ENCODE measurements around the gene SGCD.

Gene SGCD

GRCh38 chr5:156513123-156513815, 186.3 kb downstream of the SGCD start:
- no peak for DNase-seq (ENCODE audit: low read depth in 2 of 2)

- DNase-seq (ENCODE audit: low read depth in 2 of 2), result no peak
Measured at GRCh38 chr5:156515121-156515520, 188.2 kb downstream of the SGCD start.

- no peak for DNase-seq (ENCODE audit: low read depth in 2 of 2)
Measured at GRCh38 chr5:156515803-156516360, 188.9 kb downstream of the SGCD start.

- DNase-seq (ENCODE audit: low read depth in 2 of 2), result no peak
Measured at GRCh38 chr5:156522651-156523529, 195.9 kb downstream of the SGCD start.

GRCh38 chr5:156523607-156524006, 196.6 kb downstream of the SGCD start:
- no peak for DNase-seq (ENCODE audit: low read depth in 2 of 2)

GRCh38 chr5:156526081-156526925, 199.3 kb downstream of the SGCD start:
- DNase-seq (ENCODE audit: low read depth in 2 of 2), result no peak

GRCh38 chr5:156527611-156528010, 200.6 kb downstream of the SGCD start:
- no peak for DNase-seq (ENCODE audit: low read depth in 2 of 2)

GRCh38 chr5:156528673-156529072, 201.7 kb downstream of the SGCD start:
- no peak for DNase-seq (ENCODE audit: low read depth in 2 of 2)

- DNase-seq (ENCODE audit: low read depth in 2 of 2), result no peak
Measured at GRCh38 chr5:156529892-156530291, 202.9 kb downstream of the SGCD start.

- DNase-seq (ENCODE audit: low read depth in 2 of 2), result no peak
Measured at GRCh38 chr5:156531199-156531598, 204.2 kb downstream of the SGCD start.

- DNase-seq (ENCODE audit: low read depth in 2 of 2), result no peak
Measured at GRCh38 chr5:156532921-156533320, 206.0 kb downstream of the SGCD start.

- DNase-seq (ENCODE audit: low read depth in 2 of 2), result no peak
Measured at GRCh38 chr5:156534085-156534484, 207.1 kb downstream of the SGCD start.

GRCh38 chr5:156534906-156535485, 208.0 kb downstream of the SGCD start:
- no peak for DNase-seq (ENCODE audit: low read depth in 2 of 2)

- no peak for DNase-seq (ENCODE audit: low read depth in 2 of 2)
Measured at GRCh38 chr5:156540491-156540890, 213.5 kb downstream of the SGCD start.

- DNase-seq (ENCODE audit: low read depth in 2 of 2), result no peak
Measured at GRCh38 chr5:156541582-156541981, 214.6 kb downstream of the SGCD start.

GRCh38 chr5:156543348-156544145, 216.6 kb downstream of the SGCD start:
- no peak for DNase-seq (ENCODE audit: low read depth in 2 of 2)

- DNase-seq (ENCODE audit: low read depth in 2 of 2), result no peak
Measured at GRCh38 chr5:156552855-156553358, 225.9 kb downstream of the SGCD start.

GRCh38 chr5:156556666-156557406, 229.9 kb downstream of the SGCD start:
- no peak for DNase-seq (ENCODE audit: low read depth in 2 of 2)

- no peak for DNase-seq (ENCODE audit: low read depth in 2 of 2)
Measured at GRCh38 chr5:156560002-156560401, 233.0 kb downstream of the SGCD start.

GRCh38 chr5:156561651-156562050, 234.7 kb downstream of the SGCD start:
- no peak for DNase-seq (ENCODE audit: low read depth in 2 of 2)

Data from stimulated activated CD4-positive, alpha-beta T cell treated with anti-CD3 and anti-CD28 coated beads, Interleukin-15, amount 100 ng/mL, for 48 hours (primary cell).